Measurements from ENCODE around the gene NPIPA2.
"Not testable (repeated sequence)": the region's sequence is repeated elsewhere in the genome, so short reads cannot be mapped to it uniquely, and the experiment has no call there.

NPIPA2 gene

GRCh38 chr16:14742273-14743128 is at the start of gene NPIPA2:
TSS of gene NPIPA2 (plus strand) at chr16:14742533. CDS start at chr16:14748066, 5,533 bp downstream.
- DNase-seq, result not testable (repeated sequence)

- DNase-seq, result not testable (repeated sequence)
These were observed 48.2 kb upstream of the NPIPA2 start, which contains the start of gene PLA2G10 for GRCh38 chr16:14694129-14694528. TSS of gene PLA2G10 (minus strand) at chr16:14694308. CDS start at chr16:14694229, 79 bp downstream.

GRCh38 chr16:14701859-14702258 is 40.5 kb upstream of the NPIPA2 start:
- not testable (repeated sequence) for DNase-seq

GRCh38 chr16:14702672-14703071 is 39.7 kb upstream of the NPIPA2 start:
- DNase-seq, result not testable (repeated sequence)

GRCh38 chr16:14703156-14704011 is 38.9 kb upstream of the NPIPA2 start, which contains the start of gene NPIPA3:
TSS of gene NPIPA3 (plus strand) at chr16:14703411. CDS start at chr16:14708944, 5,533 bp downstream.
- not testable (repeated sequence) for DNase-seq

- not testable (repeated sequence) for DNase-seq
These were observed 9.1 kb upstream of the NPIPA2 start for GRCh38 chr16:14733233-14733632.

GRCh38 chr16:14740832-14741385 is 1.4 kb upstream of the NPIPA2 start:
- DNase-seq, result not testable (repeated sequence)

GRCh38 chr16:14741794-14742193 is 539 bp upstream of the NPIPA2 start:
- DNase-seq, result not testable (repeated sequence)

- not testable (repeated sequence) for DNase-seq
These were observed 31.3 kb downstream of the NPIPA2 start for GRCh38 chr16:14773654-14774053.

GRCh38 chr16:14775624-14776023 is 33.3 kb downstream of the NPIPA2 start:
- not testable (repeated sequence) for DNase-seq

GRCh38 chr16:14776763-14777162 is 34.4 kb downstream of the NPIPA2 start:
- not testable (repeated sequence) for DNase-seq

GRCh38 chr16:14779368-14779877 is 37.1 kb downstream of the NPIPA2 start:
- not testable (repeated sequence) for DNase-seq

GRCh38 chr16:14786180-14786579 is 43.8 kb downstream of the NPIPA2 start:
- DNase-seq, result not testable (repeated sequence)

- not testable (repeated sequence) for DNase-seq
These were observed 47.2 kb downstream of the NPIPA2 start for GRCh38 chr16:14789577-14789976.

GRCh38 chr16:14790320-14790956 is 48.1 kb downstream of the NPIPA2 start:
- DNase-seq, result not testable (repeated sequence)

- not testable (repeated sequence) for DNase-seq
These were observed 50.6 kb downstream of the NPIPA2 start for GRCh38 chr16:14792914-14793313.

- not testable (repeated sequence) for DNase-seq
These were observed 55.2 kb downstream of the NPIPA2 start for GRCh38 chr16:14797558-14797957.

GRCh38 chr16:14803577-14803976 is 61.2 kb downstream of the NPIPA2 start:
- not testable (repeated sequence) for DNase-seq

- not testable (repeated sequence) for DNase-seq
These were observed 64.9 kb downstream of the NPIPA2 start for GRCh38 chr16:14807184-14807678.

- DNase-seq, result not testable (repeated sequence)
These were observed 71.6 kb downstream of the NPIPA2 start for GRCh38 chr16:14813890-14814289.
